Measurements from ENCODE around the gene ZNF483.

The ZNF483 gene

GRCh38 chr9:111599092-111599954 is 74.3 kb downstream of the ZNF483 start, which contains the start of gene PTGR1:
PTGR1 (minus strand) TSS chr9:111599647; CDS start chr9:111597422, 2,225 bp downstream.
- DNase-seq (ENCODE audit: low read depth in 2 of 2), result peak; percentile 89 to 95
- no peak for TF ChIP-seq CTCF (IDR thresholded peaks at IDR 0.05; ENCODE audit: low read depth, low read length)

GRCh38 chr9:111599955-111600343 is 75.0 kb downstream of the ZNF483 start:
- H3K4me3 ChIP-seq (replicated peaks in 1 of 2; ENCODE audit: low read depth in 2 of 2, low read length in 2 of 2), result peak overlapping the region; percentile 54 to 72
- DNase-seq (ENCODE audit: low read depth in 2 of 2), result no peak
- no peak for TF ChIP-seq CTCF (IDR thresholded peaks at IDR 0.05; ENCODE audit: low read depth, low read length)

More at GRCh38 chr9:111599092-111599954, 74.3 kb downstream of the ZNF483 start, which contains the start of gene PTGR1:
- peak within 1 kb of the TSS; percentile 54 to 72 for H3K4me3 ChIP-seq (replicated peaks in 1 of 2; ENCODE audit: low read depth in 2 of 2, low read length in 2 of 2)

- peak; percentile 70 to 80 for DNase-seq (ENCODE audit: low read depth in 2 of 2)
- H3K4me3 ChIP-seq (replicated peaks in 1 of 2; ENCODE audit: low read depth in 2 of 2, low read length in 2 of 2), result no peak overlapping the region
- no peak for TF ChIP-seq CTCF (IDR thresholded peaks at IDR 0.05; ENCODE audit: low read depth, low read length)
Measured at GRCh38 chr9:111601237-111602018, 76.4 kb downstream of the ZNF483 start.

GRCh38 chr9:111603041-111603440 is 78.1 kb downstream of the ZNF483 start:
- no peak for TF ChIP-seq CTCF (IDR thresholded peaks at IDR 0.05; ENCODE audit: low read depth, low read length)
- DNase-seq (ENCODE audit: low read depth in 2 of 2), result peak in 1 of 2 donors; percentile 46
- no peak overlapping the region for H3K4me3 ChIP-seq (replicated peaks in 1 of 2; ENCODE audit: low read depth in 2 of 2, low read length in 2 of 2)

- DNase-seq (ENCODE audit: low read depth in 2 of 2), result no peak
- no peak overlapping the region for H3K4me3 ChIP-seq (replicated peaks in 1 of 2; ENCODE audit: low read depth in 2 of 2, low read length in 2 of 2)
- TF ChIP-seq CTCF (IDR thresholded peaks at IDR 0.05; ENCODE audit: low read depth, low read length), result no peak
Measured at GRCh38 chr9:111604054-111604615, 79.2 kb downstream of the ZNF483 start.

- TF ChIP-seq CTCF (IDR thresholded peaks at IDR 0.05; ENCODE audit: low read depth, low read length), result no peak
- no peak for DNase-seq (ENCODE audit: low read depth in 2 of 2)
- H3K4me3 ChIP-seq (replicated peaks in 1 of 2; ENCODE audit: low read depth in 2 of 2, low read length in 2 of 2), result no peak overlapping the region
Measured at GRCh38 chr9:111605041-111605559, 80.1 kb downstream of the ZNF483 start.

All from cardiac fibroblast (primary cell).